ENCODE results near the gene PHF1.

The PHF1 gene

GRCh38 chr6:33453393-33454008 lies 42.7 kb downstream of the PHF1 start:
- Histone ChIP-seq H3K4me2 (ENCODE audit: low read length) (peak overlapping the region; percentile 66), H3K4me1 (ENCODE audit: insufficient read depth, low read length, severe bottlenecking) (peaks cover 19% of the 10 kb centered on the region), H3K79me2 (ENCODE audit: insufficient read depth, low read length) (no peaks in the 10 kb centered on the region), H3K9ac (ENCODE audit: low read length) (peak overlapping the region; percentile 74), H3K36me3 (ENCODE audit: insufficient read depth, low read length) (peaks cover 12% of the 10 kb centered on the region; the same call in 1 of the 2 replicates), H3K27ac (ENCODE audit: low read depth, low read length, poor library complexity, severe bottlenecking) (no peak overlapping the region), H3K27me3 (ENCODE audit: insufficient read depth, low read length) (no peaks in the 10 kb centered on the region), H2AFZ (ENCODE audit: low read length) (no peak overlapping the region), H3F3A (ENCODE audit: insufficient read depth, low read length) (no peaks in the 10 kb centered on the region), H3K4me3 (ENCODE audit: low read depth, low read length, poor library complexity, severe bottlenecking) (peak overlapping the region; percentile 78), H3K9me2 (ENCODE audit: low read depth, low read length) (no peaks in the 10 kb centered on the region), H3K9me3 (ENCODE audit: low read length) (no peaks in the 10 kb centered on the region), H4K20me1 (ENCODE audit: insufficient read depth, low read length) (no peaks in the 10 kb centered on the region)
- TF ChIP-seq EZH2 (IDR thresholded peaks at IDR 0.05; ENCODE audit: borderline replicate concordance, low read length) (no peak), CTCF (IDR thresholded peaks at IDR 0.05; ENCODE audit: low read length) (no peak)

GRCh38 chr6:33454009-33454946 lies 43.5 kb downstream of the PHF1 start, which contains the start of gene ZBTB9:
ZBTB9 (plus strand) TSS chr6:33454576; CDS start chr6:33455101, 525 bp downstream.
- peaks cover 12% of the 10 kb centered on the region; the same call in 1 of the 2 replicates for H3K36me3 ChIP-seq (ENCODE audit: insufficient read depth, low read length)
- no peaks in the 10 kb centered on the region for H3K9me2 ChIP-seq (ENCODE audit: low read depth, low read length)
- H3K27me3 ChIP-seq (ENCODE audit: insufficient read depth, low read length), result no peaks in the 10 kb centered on the region
- peak within 1 kb of the TSS; percentile 74 for H3K9ac ChIP-seq (ENCODE audit: low read length)
- H3K27ac ChIP-seq (ENCODE audit: low read depth, low read length, poor library complexity, severe bottlenecking), result no peak within 1 kb of the TSS
- TF ChIP-seq CTCF (IDR thresholded peaks at IDR 0.05; ENCODE audit: low read length) (no peak), EZH2 (IDR thresholded peaks at IDR 0.05; ENCODE audit: borderline replicate concordance, low read length) (no peak)
- peak within 1 kb of the TSS; percentile 66 for H3K4me2 ChIP-seq (ENCODE audit: low read length)
- H3K79me2 ChIP-seq (ENCODE audit: insufficient read depth, low read length), result no peaks in the 10 kb centered on the region
- H3F3A ChIP-seq (ENCODE audit: insufficient read depth, low read length), result no peaks in the 10 kb centered on the region
- H3K4me3 ChIP-seq (ENCODE audit: low read depth, low read length, poor library complexity, severe bottlenecking), result peak within 1 kb of the TSS; percentile 78
- H3K9me3 ChIP-seq (ENCODE audit: low read length), result no peaks in the 10 kb centered on the region
- H4K20me1 ChIP-seq (ENCODE audit: insufficient read depth, low read length), result no peaks in the 10 kb centered on the region
- peaks cover 19% of the 10 kb centered on the region for H3K4me1 ChIP-seq (ENCODE audit: insufficient read depth, low read length, severe bottlenecking)
- no peak within 1 kb of the TSS for H2AFZ ChIP-seq (ENCODE audit: low read length)

- H2AFZ ChIP-seq (ENCODE audit: low read length), result no peak overlapping the region
- H3K4me1 ChIP-seq (ENCODE audit: insufficient read depth, low read length, severe bottlenecking), result peaks cover 19% of the 10 kb centered on the region
- H3K79me2 ChIP-seq (ENCODE audit: insufficient read depth, low read length), result no peaks in the 10 kb centered on the region
- no peaks in the 10 kb centered on the region for H3F3A ChIP-seq (ENCODE audit: insufficient read depth, low read length)
- no peaks in the 10 kb centered on the region for H4K20me1 ChIP-seq (ENCODE audit: insufficient read depth, low read length)
- peak overlapping the region; percentile 74 for H3K9ac ChIP-seq (ENCODE audit: low read length)
- H3K9me3 ChIP-seq (ENCODE audit: low read length), result no peaks in the 10 kb centered on the region
- no peaks in the 10 kb centered on the region for H3K27me3 ChIP-seq (ENCODE audit: insufficient read depth, low read length)
- H3K4me2 ChIP-seq (ENCODE audit: low read length), result peak overlapping the region; percentile 66
- no peak overlapping the region for H3K27ac ChIP-seq (ENCODE audit: low read depth, low read length, poor library complexity, severe bottlenecking)
- H3K4me3 ChIP-seq (ENCODE audit: low read depth, low read length, poor library complexity, severe bottlenecking), result peak overlapping the region; percentile 78
- TF ChIP-seq CTCF (IDR thresholded peaks at IDR 0.05; ENCODE audit: low read length) (no peak), EZH2 (IDR thresholded peaks at IDR 0.05; ENCODE audit: borderline replicate concordance, low read length) (no peak)
- H3K9me2 ChIP-seq (ENCODE audit: low read depth, low read length), result no peaks in the 10 kb centered on the region
- peaks cover 12% of the 10 kb centered on the region; the same call in 1 of the 2 replicates for H3K36me3 ChIP-seq (ENCODE audit: insufficient read depth, low read length)
Observed at GRCh38 chr6:33455051-33455450, 44.2 kb downstream of the PHF1 start.

Data from OCI-LY1 (cell line).